ENCODE results near the gene SNX2.

GRCh38 chr5:122780296-122780695, 5.4 kb downstream of the SNX2 start:
- TF ChIP-seq CTCF (IDR thresholded peaks at IDR 0.05 in 4 of 5, conservative IDR thresholded peaks at IDR 0.05 in 1 of 5) (no peak), POLR2A (IDR thresholded peaks at IDR 0.05) (no peak)
